Heart left ventricle (tissue), 16 donors: Measurements from ENCODE around the gene KCNMA1. TPM values are rescaled to one million over a fixed set of nuclear protein-coding genes. Genes with fewer than 3 reads are reported as not detected.

Experiments
- ATAC-seq, 4 donors: fragments of 200-7000 bp; cut with Tn5 transposase; one replicate each; pipeline ENCODE4 v1.9.1; 2020 to 2022; ENCODE audit warnings: moderate library complexity in 4 of 4, mild to moderate bottlenecking in 3 of 4, moderate number of reproducible peaks in 1 of 4
- DNase-seq, 5 donors: peaks; one replicate each; pipeline ENCODE4 v3.0.0-alpha.2; 2020
- H3K27ac ChIP-seq, 12 donors: fragments of 200-600 bp; sonication (generic) in 4 of 12; one replicate each; pipeline versions ENCODE4 v1.5.0 to v1.8.0; 2016 to 2022; ENCODE audit warnings: mild to moderate bottlenecking in 2 of 12
- H3K27me3 ChIP-seq, 9 donors: fragments of 200-600 bp; sonication (generic) in 2 of 9; one replicate each; pipeline versions ENCODE4 v1.5.1 to v1.8.0; 2016 to 2022; ENCODE audit warnings: mild to moderate bottlenecking in 3 of 9
- H3K36me3 ChIP-seq, 9 donors: fragments of 200-600 bp; sonication (generic) in 2 of 9; one replicate each; pipeline versions ENCODE4 v1.5.0 to v1.8.0; 2018 to 2022; ENCODE audit warnings: mild to moderate bottlenecking in 2 of 9
- H3K4me1 ChIP-seq, 12 donors: fragments of 200-600 bp; sonication (generic) in 4 of 12; one replicate each; pipeline versions ENCODE4 v1.5.0 to v1.8.0; 2016 to 2022; ENCODE audit warnings: mild to moderate bottlenecking in 3 of 12
- H3K4me3 ChIP-seq, 12 donors: fragments of 200-600 bp; sonication (generic) in 4 of 12; one replicate each; pipeline versions ENCODE4 v1.5.0 to v1.8.0; 2017 to 2022; ENCODE audit warnings: mild to moderate bottlenecking in 9 of 12, moderate library complexity in 4 of 12
- H3K9me3 ChIP-seq, 12 donors: fragments of 200-600 bp; sonication (generic) in 4 of 12; one replicate each; pipeline versions ENCODE4 v1.5.0 to v1.8.0; 2016 to 2022; ENCODE audit warnings: mild to moderate bottlenecking in 1 of 12
- CTCF ChIP-seq, 12 donors: fragments of 200-600 bp; sonication (generic) in 4 of 12; IDR thresholded peaks; one replicate each; pipeline versions ENCODE4 v1.5.0 to v1.8.0; 2018 to 2022; ENCODE audit warnings: antibody characterized with exemption in 12 of 12, mild to moderate bottlenecking in 5 of 12
- POLR2A ChIP-seq, 2 donors: fragments of 450-650 bp; IDR thresholded peaks; one replicate each; pipeline ENCODE4 v1.6.1; 2017; ENCODE audit warnings: antibody characterized with exemption in 2 of 2, mild to moderate bottlenecking in 2 of 2, moderate library complexity in 2 of 2
- WGBS, 4 donors: extraction: QIAGEN DNeasy Blood & Tissue Kit in 2 of 4; methylation state at CpG; one replicate each; pipeline versions ENCODE4 v1.1.5 to v1.1.7; 2013 to 2018; 5-methylcytosine and 5-hydroxymethylcytosine counted together
- intact Hi-C, 10 donors: fragments of 100-400 bp; cut with DNase I; formaldehyde crosslinking; loops; one replicate each; pipeline versions ENCODE4 v1.11.1 to v1.14.2; 2022
- polyA plus RNA-seq, 2 donors: library from polyadenylated mRNA; stranded (reverse); fragments of 200-250 nt; gene quantifications; one replicate each; pipeline ENCODE4 v1.2.3, GENCODE V29; 2013
- total RNA-seq, 9 donors: library from RNA; depleted of rRNA in 2 of 9; stranded (reverse); fragments of >200 nt in 2 of 9; fragmentation: NEBNext Ultra II Directional in 3 of 9; extraction: Animal tissue kit (Norgen Biotek cat#: 25700) in 3 of 9; gene quantifications; one replicate each; pipeline versions ENCODE4 v1.1.0 to v1.2.4, GENCODE V29; 2016 to 2023
- donor health status: ischemic (EF 13 %, LVEDD 7.1; RV severe dilation, severe dysfunction).
- donor health status: healthy with polysubstance abuse.
- donor health status: DM: no; HTN: yes; CAD: no.
- donor health status: DM: no; HTN: no; CAD: no.
- donor health status: ischemic (EF 25% LVEDD 6.9; RV normal size, moderate dysfunction).
- donor health status: ischemic (EF 25% LVEDD 5.7; RV mildly dilated, moderate dysfunction).
- donor health status: healthy.
- donor health status: DM: yes; HTN: yes; CAD: no.
- donor health status: ischemic (EF 35%, LVEDD 5.7; RV mildly dilated, moderate dysfunction).
- donor health status: nonischemic (EF 11% LVEDD 7.7; RV severe dilation, severe dysfunction).
- donor health status: DM: yes; HTN: yes; CAD: no.
- donor health status: PGD.
- donor health status: ischemic (EF 29% LVEDD 5.4; RV normal size, mild dysfunction).
- donor health status: nonischemic (EF 23%, LVEDD 6.1; RV moderate dilation, normal function).

The KCNMA1 gene
- total and polyA plus RNA-seq, 11 donors: 0.39 to 8.7 (median 1.7) TPM

GRCh38 chr10:77392851-77393250 is 244.8 kb downstream of the KCNMA1 start:
- peak overlapping the region in 1 of 12 donors; percentile 70 for H3K27ac ChIP-seq
- no peak overlapping the region for H3K4me3 ChIP-seq
- DNase-seq (no peak), ATAC-seq (peak in 3 of 4 donors; percentile 9 to 22 (median 16))
- WGBS, 4 donors: 35 to 58% (median 51%) methylated on average over 5 to 6 of the region's 6 CpGs
- intact Hi-C loops: loop anchor here (1.0 to 10.0 kb wide), 7 partner anchors 216 to 249 kb away; no protein-coding TSS in a partner anchor
- no peaks in the 10 kb centered on the region for H3K9me3 ChIP-seq
- peaks cover 0 to 24% (median 10%) of the 10 kb centered on the region in 12 donors for H3K4me1 ChIP-seq
- no peaks in the 10 kb centered on the region for H3K36me3 ChIP-seq
- no peak for TF ChIP-seq POLR2A (IDR thresholded peaks at IDR 0.05)
- peaks cover 0 to 4% (median 0%) of the 10 kb centered on the region in 9 donors for H3K27me3 ChIP-seq

GRCh38 chr10:77392236-77392721 is 245.3 kb downstream of the KCNMA1 start:
- Histone ChIP-seq H3K4me3 (no peak overlapping the region), H3K27me3 (peaks cover 0 to 4% (median 0%) of the 10 kb centered on the region in 9 donors), H3K4me1 (peaks cover 0 to 24% (median 10%) of the 10 kb centered on the region in 12 donors), H3K27ac (peak overlapping the region in 1 of 12 donors; percentile 70), H3K36me3 (no peaks in the 10 kb centered on the region), H3K9me3 (no peaks in the 10 kb centered on the region)
- no peak for DNase-seq
- intact Hi-C loops: loop anchor here (1.0 to 10.0 kb wide), 7 partner anchors 215 to 250 kb away; no protein-coding TSS in a partner anchor
- TF ChIP-seq POLR2A (IDR thresholded peaks at IDR 0.05): no peak
- no peak for TF ChIP-seq CTCF (IDR thresholded peaks at IDR 0.05)
- peak in 2 of 4 donors; percentile 18 to 40 for ATAC-seq
- WGBS, 4 donors: 77 to 88% (median 80%) methylated on average over 2 of the region's 2 CpGs

GRCh38 chr10:77391605-77392235 is 245.9 kb downstream of the KCNMA1 start:
- intact Hi-C loops: loop anchor here (1.0 to 10.0 kb wide), 8 partner anchors 214 to 251 kb away; no protein-coding TSS in a partner anchor
- H3K4me1 ChIP-seq: peaks cover 0 to 24% (median 10%) of the 10 kb centered on the region in 12 donors

GRCh38 chr10:77390481-77390891 is 247.1 kb downstream of the KCNMA1 start:
- Histone ChIP-seq H3K4me3 (no peak overlapping the region), H3K27ac (peak overlapping the region in 1 of 12 donors; percentile 70), H3K9me3 (no peaks in the 10 kb centered on the region), H3K4me1 (peaks cover 0 to 24% (median 10%) of the 10 kb centered on the region in 12 donors), H3K27me3 (peaks cover 0 to 7% (median 0%) of the 10 kb centered on the region in 9 donors), H3K36me3 (no peaks in the 10 kb centered on the region)
- intact Hi-C loops: loop anchor here (2.0 to 10.0 kb wide), 5 partner anchors 213 to 252 kb away; no protein-coding TSS in a partner anchor
- ATAC-seq: peak; percentile 68 to 84 (median 80)
- WGBS, 4 donors: 17 to 42% (median 38%) methylated on average over 2 of the region's 2 CpGs
- DNase-seq: no peak
- TF ChIP-seq CTCF (IDR thresholded peaks at IDR 0.05): no peak
- no peak for TF ChIP-seq POLR2A (IDR thresholded peaks at IDR 0.05)

More at GRCh38 chr10:77391605-77392235, 245.9 kb downstream of the KCNMA1 start:
- Histone ChIP-seq H3K4me3 (no peak overlapping the region), H3K9me3 (no peaks in the 10 kb centered on the region), H3K36me3 (no peaks in the 10 kb centered on the region), H3K27me3 (peaks cover 0 to 4% (median 0%) of the 10 kb centered on the region in 9 donors), H3K27ac (peak overlapping the region in 1 of 12 donors; percentile 70)
- TF ChIP-seq CTCF (IDR thresholded peaks at IDR 0.05) (peak; percentile 31 to 64 (median 48)), POLR2A (IDR thresholded peaks at IDR 0.05) (no peak)
- 11 to 18% (median 16%) methylated on average over 12 of the region's 12 CpGs for WGBS, 4 donors
- DNase-seq: peak; percentile 54 to 75 (median 66)
- ATAC-seq: peak in 3 of 4 donors; percentile 62 to 81 (median 72)
